Neural cell (in vitro differentiated cells): ENCODE measurements around the gene VAMP1. TPM values are rescaled to one million over a fixed set of nuclear protein-coding genes. Genes with fewer than 3 reads are reported as not detected.
"Not testable (repeated sequence)": the region's sequence is repeated elsewhere in the genome, so short reads cannot be mapped to it uniquely, and the experiment has no call there.

Experiments used
- H2AFZ ChIP-seq: fragments of 200-600, 300-800 bp; sonication (generic), shearing (Covaris generic); 2 replicates; pipeline ENCODE4 v1.6.0; 2014; ENCODE audit warnings: low read depth, mild to moderate bottlenecking, antibody characterized with exemption, low read length, moderate library complexity
- H3F3A ChIP-seq: fragments of 200-600 bp; shearing (Covaris generic); 2 replicates; pipeline ENCODE4 v1.6.1; 2016; ENCODE audit warnings: mild to moderate bottlenecking, moderate library complexity, mixed read lengths, antibody characterized with exemption, low read length; ENCODE audit not compliant: insufficient read depth, poor library complexity, severe bottlenecking
- H3K27ac ChIP-seq: fragments of 200-600, 300-800 bp; sonication (generic), shearing (Covaris generic); 2 replicates; pipeline ENCODE4 v1.5.1; 2014; ENCODE audit warnings: mild to moderate bottlenecking, low read length, moderate library complexity
- H3K27me3 ChIP-seq: fragments of 300-800, 200-600 bp; sonication (generic), shearing (Covaris generic); 2 replicates; pipeline ENCODE4 v1.6.0; 2014; ENCODE audit warnings: mild to moderate bottlenecking, low read depth, low read length, moderate library complexity; ENCODE audit not compliant: insufficient read depth
- H3K36me3 ChIP-seq: fragments of 300-800, 200-600 bp; sonication (generic), shearing (Covaris generic); 2 replicates; pipeline ENCODE4 v1.5.1; 2014; ENCODE audit warnings: mild to moderate bottlenecking, antibody characterized with exemption, low read length, moderate library complexity; ENCODE audit not compliant: insufficient read depth
- H3K4me2 ChIP-seq: fragments of 300-800, 200-600 bp; sonication (generic), shearing (Covaris generic); 2 replicates; pipeline ENCODE4 v1.6.0; 2014; ENCODE audit warnings: mild to moderate bottlenecking, low read length
- H3K4me3 ChIP-seq: fragments of 300-800, 200-600 bp; sonication (generic), shearing (Covaris generic); 2 replicates; pipeline ENCODE4 v1.5.1; 2014; ENCODE audit warnings: mild to moderate bottlenecking, low read length, moderate library complexity
- H3K79me2 ChIP-seq: fragments of 200-600 bp; shearing (Covaris generic); replicated peaks from 2 replicates; pipeline ENCODE4 v1.6.0; 2014; ENCODE audit warnings: mild to moderate bottlenecking, low read length, moderate library complexity; ENCODE audit not compliant: insufficient read depth
- H3K9ac ChIP-seq: fragments of 300-800, 200-600 bp; sonication (generic), shearing (Covaris generic); 2 replicates; pipeline ENCODE4 v1.6.1; 2016; ENCODE audit warnings: mild to moderate bottlenecking, low read length, mixed read lengths
- H3K9me2 ChIP-seq: fragments of 200-600 bp; shearing (Covaris generic); 2 replicates; pipeline ENCODE4 v1.6.1; 2016; ENCODE audit warnings: mild to moderate bottlenecking, low read length, mixed read lengths; ENCODE audit not compliant: insufficient read depth
- H3K9me3 ChIP-seq: fragments of 200-600, 300-800 bp; sonication (generic), shearing (Covaris generic); 2 replicates; pipeline ENCODE4 v1.6.1; 2016; ENCODE audit warnings: mild to moderate bottlenecking, mixed run types, low read length, moderate library complexity, mixed read lengths
- H4K20me1 ChIP-seq: fragments of 200-600 bp; shearing (Covaris generic); 2 replicates; pipeline ENCODE4 v1.6.1; 2016; ENCODE audit warnings: mild to moderate bottlenecking, mixed run types; ENCODE audit not compliant: insufficient read depth
- EP300 ChIP-seq: fragments of 450-650 bp; conservative IDR thresholded peaks from 2 replicates; pipeline ENCODE4 v1.6.1; 2014; ENCODE audit warnings: antibody characterized with exemption, mild to moderate bottlenecking, moderate library complexity; ENCODE audit not compliant: poor library complexity, severe bottlenecking
- EZH2 ChIP-seq: fragments of 200-600, 300-800 bp; shearing (Covaris generic), sonication (generic); IDR thresholded peaks from 2 replicates; pipeline ENCODE4 v1.6.1; 2014; ENCODE audit warnings: antibody characterized with exemption, low read length, borderline replicate concordance, mild to moderate bottlenecking; ENCODE audit not compliant: insufficient read depth, poor library complexity, severe bottlenecking
- MXI1 ChIP-seq: fragments of 450-650 bp; conservative IDR thresholded peaks from 2 replicates; pipeline ENCODE4 v1.6.1; 2014; ENCODE audit warnings: antibody characterized with exemption, mild to moderate bottlenecking; ENCODE audit not compliant: poor library complexity, severe bottlenecking
- POLR2AphosphoS5 ChIP-seq: IDR thresholded peaks from 2 replicates; pipeline ENCODE4 v1.6.1; 2012
- RAD21 ChIP-seq: fragments of 450-650 bp; conservative IDR thresholded peaks from 2 replicates; pipeline ENCODE4 v1.6.1; 2014; ENCODE audit warnings: antibody characterized with exemption, mild to moderate bottlenecking, moderate library complexity
- SMC3 ChIP-seq: fragments of 450-650 bp; conservative IDR thresholded peaks from 2 replicates; pipeline ENCODE4 v1.6.1; 2014; ENCODE audit warnings: antibody characterized with exemption, mild to moderate bottlenecking, moderate library complexity; ENCODE audit not compliant: poor library complexity
- TAF1 ChIP-seq: IDR thresholded peaks from 2 replicates; pipeline ENCODE4 v1.6.1; 2012; ENCODE audit warnings: low read depth
- polyA plus RNA-seq: library from polyadenylated mRNA; depleted of rRNA; stranded (reverse); fragments of >200 nt; gene quantifications from 2 replicates; pipeline ENCODE4 v1.2.3, GENCODE V29; 2014
- TF ChIP-seq, protein P1 (sequence below): fragments of 450-650 bp; IDR thresholded peaks from 2 replicates; pipeline ENCODE4 v1.5.1; 2014; ENCODE audit warnings: antibody characterized with exemption, mild to moderate bottlenecking, moderate library complexity; ENCODE audit not compliant: poor library complexity, severe bottlenecking
- TF ChIP-seq, protein P2 (sequence below): IDR thresholded peaks from 2 replicates; pipeline ENCODE4 v1.6.1; 2012; ENCODE audit warnings: borderline replicate concordance

VAMP1 gene
- polyA plus RNA-seq, 1 donor from 2014 or later = 4.3 TPM

- no peaks in the 10 kb centered on the region for H3K36me3 ChIP-seq
- H3K4me3 ChIP-seq = no peak overlapping the region
- no peaks in the 10 kb centered on the region for H3K9me3 ChIP-seq
- TF ChIP-seq, protein P1, sequence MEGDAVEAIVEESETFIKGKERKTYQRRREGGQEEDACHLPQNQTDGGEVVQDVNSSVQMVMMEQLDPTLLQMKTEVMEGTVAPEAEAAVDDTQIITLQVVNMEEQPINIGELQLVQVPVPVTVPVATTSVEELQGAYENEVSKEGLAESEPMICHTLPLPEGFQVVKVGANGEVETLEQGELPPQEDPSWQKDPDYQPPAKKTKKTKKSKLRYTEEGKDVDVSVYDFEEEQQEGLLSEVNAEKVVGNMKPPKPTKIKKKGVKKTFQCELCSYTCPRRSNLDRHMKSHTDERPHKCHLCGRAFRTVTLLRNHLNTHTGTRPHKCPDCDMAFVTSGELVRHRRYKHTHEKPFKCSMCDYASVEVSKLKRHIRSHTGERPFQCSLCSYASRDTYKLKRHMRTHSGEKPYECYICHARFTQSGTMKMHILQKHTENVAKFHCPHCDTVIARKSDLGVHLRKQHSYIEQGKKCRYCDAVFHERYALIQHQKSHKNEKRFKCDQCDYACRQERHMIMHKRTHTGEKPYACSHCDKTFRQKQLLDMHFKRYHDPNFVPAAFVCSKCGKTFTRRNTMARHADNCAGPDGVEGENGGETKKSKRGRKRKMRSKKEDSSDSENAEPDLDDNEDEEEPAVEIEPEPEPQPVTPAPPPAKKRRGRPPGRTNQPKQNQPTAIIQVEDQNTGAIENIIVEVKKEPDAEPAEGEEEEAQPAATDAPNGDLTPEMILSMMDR = no peak
- no peak for TF ChIP-seq POLR2AphosphoS5
- no peak for TF ChIP-seq EP300
- no peak for TF ChIP-seq MXI1
- TF ChIP-seq TAF1 = no peak
- TF ChIP-seq, protein P2, sequence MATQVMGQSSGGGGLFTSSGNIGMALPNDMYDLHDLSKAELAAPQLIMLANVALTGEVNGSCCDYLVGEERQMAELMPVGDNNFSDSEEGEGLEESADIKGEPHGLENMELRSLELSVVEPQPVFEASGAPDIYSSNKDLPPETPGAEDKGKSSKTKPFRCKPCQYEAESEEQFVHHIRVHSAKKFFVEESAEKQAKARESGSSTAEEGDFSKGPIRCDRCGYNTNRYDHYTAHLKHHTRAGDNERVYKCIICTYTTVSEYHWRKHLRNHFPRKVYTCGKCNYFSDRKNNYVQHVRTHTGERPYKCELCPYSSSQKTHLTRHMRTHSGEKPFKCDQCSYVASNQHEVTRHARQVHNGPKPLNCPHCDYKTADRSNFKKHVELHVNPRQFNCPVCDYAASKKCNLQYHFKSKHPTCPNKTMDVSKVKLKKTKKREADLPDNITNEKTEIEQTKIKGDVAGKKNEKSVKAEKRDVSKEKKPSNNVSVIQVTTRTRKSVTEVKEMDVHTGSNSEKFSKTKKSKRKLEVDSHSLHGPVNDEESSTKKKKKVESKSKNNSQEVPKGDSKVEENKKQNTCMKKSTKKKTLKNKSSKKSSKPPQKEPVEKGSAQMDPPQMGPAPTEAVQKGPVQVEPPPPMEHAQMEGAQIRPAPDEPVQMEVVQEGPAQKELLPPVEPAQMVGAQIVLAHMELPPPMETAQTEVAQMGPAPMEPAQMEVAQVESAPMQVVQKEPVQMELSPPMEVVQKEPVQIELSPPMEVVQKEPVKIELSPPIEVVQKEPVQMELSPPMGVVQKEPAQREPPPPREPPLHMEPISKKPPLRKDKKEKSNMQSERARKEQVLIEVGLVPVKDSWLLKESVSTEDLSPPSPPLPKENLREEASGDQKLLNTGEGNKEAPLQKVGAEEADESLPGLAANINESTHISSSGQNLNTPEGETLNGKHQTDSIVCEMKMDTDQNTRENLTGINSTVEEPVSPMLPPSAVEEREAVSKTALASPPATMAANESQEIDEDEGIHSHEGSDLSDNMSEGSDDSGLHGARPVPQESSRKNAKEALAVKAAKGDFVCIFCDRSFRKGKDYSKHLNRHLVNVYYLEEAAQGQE = no peak
- no peak for TF ChIP-seq EZH2
- TF ChIP-seq SMC3 = no peak
- no peak for TF ChIP-seq RAD21
- no peaks in the 10 kb centered on the region for H3K9me2 ChIP-seq
- H3K4me2 ChIP-seq = no peak overlapping the region
- H3K9ac ChIP-seq = no peak overlapping the region
- H3K27me3 ChIP-seq = no peaks in the 10 kb centered on the region
- H3F3A ChIP-seq = no peaks in the 10 kb centered on the region
- peaks cover 17% of the 10 kb centered on the region for H3K79me2 ChIP-seq
- H2AFZ ChIP-seq = no peak overlapping the region
- no peaks in the 10 kb centered on the region for H4K20me1 ChIP-seq
- H3K27ac ChIP-seq = no peak overlapping the region
These were observed 30.0 kb upstream of the VAMP1 start for GRCh38 chr12:6500466-6500865.

GRCh38 chr12:6497291-6497690 lies 26.8 kb upstream of the VAMP1 start:
- not testable (repeated sequence) for H4K20me1 ChIP-seq, H3K9me2 ChIP-seq, H2AFZ ChIP-seq, H3K4me3 ChIP-seq, H3F3A ChIP-seq, H3K9me3 ChIP-seq, H3K27ac ChIP-seq, H3K36me3 ChIP-seq, H3K4me2 ChIP-seq, H3K9ac ChIP-seq, H3K27me3 ChIP-seq
- H3K79me2 ChIP-seq = peaks cover 31% of the 10 kb centered on the region

DNA sequence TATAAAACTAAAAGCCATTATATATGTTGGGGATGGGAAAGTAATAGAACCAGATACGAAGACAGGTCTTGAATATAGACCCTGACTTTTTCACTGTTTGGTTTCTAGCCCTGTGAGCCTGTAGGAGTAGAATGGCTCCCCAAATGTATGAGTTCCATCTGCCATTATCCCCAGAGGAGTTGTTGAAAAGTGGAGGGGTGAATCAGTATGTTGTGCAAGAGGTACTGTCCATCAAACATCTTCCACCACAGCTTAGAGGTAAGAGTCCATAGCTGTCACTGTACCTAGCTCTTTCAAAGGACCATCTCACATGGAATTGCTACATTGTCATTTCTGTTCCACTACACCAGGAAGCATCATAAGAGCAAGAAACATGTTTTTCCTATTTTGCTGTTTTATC lies 24.5 kb upstream of the VAMP1 start:
- Histone ChIP-seq H3K79me2 (peaks cover 32% of the 10 kb centered on the region), H3K36me3 (no peaks in the 10 kb centered on the region), H4K20me1 (no peaks in the 10 kb centered on the region), H3K4me3 (peak overlapping the region; percentile 93), H3K27me3 (no peaks in the 10 kb centered on the region), H3K27ac (no peak overlapping the region), H3K9ac (peak overlapping the region; percentile 28), H2AFZ (no peak overlapping the region), H3K4me2 (peak overlapping the region; percentile 79), H3F3A (no peaks in the 10 kb centered on the region), H3K9me2 (no peaks in the 10 kb centered on the region), H3K9me3 (no peaks in the 10 kb centered on the region)
- TF ChIP-seq POLR2AphosphoS5 (no peak), SMC3 (no peak), RAD21 (no peak), MXI1 (no peak), EZH2 (no peak), EP300 (no peak), TAF1 (no peak)
- TF ChIP-seq, protein P2 = no peak
- TF ChIP-seq, protein P1 = no peak
